T-helper 2 cell treated with Interferon-gamma antibody and Interleukin-4, amounts not matched to agents 5 μg/mL and 100 μg/mL, for 36 hours (primary cell): ENCODE data around the gene LARP7.
A peak's percentile ranks its signal among the peaks of the same experiment; 100 is the strongest.
"Not testable (repeated sequence)": the region's sequence is repeated elsewhere in the genome, so short reads cannot be mapped to it uniquely, and the experiment has no call there.

Source experiments
- DNase-seq: peaks from one replicate; pipeline ENCODE4 v3.0.0; 2021; ENCODE audit warnings: low spot score
- H3K27ac Mint-ChIP-seq: one replicate; pipeline ENCODE4 v1.8.0; 2021; ENCODE audit warnings: mild to moderate bottlenecking, mixed read lengths
- H3K27me3 Mint-ChIP-seq: one replicate; pipeline ENCODE4 v1.8.0; 2021; ENCODE audit warnings: low read depth, mixed read lengths
- H3K36me3 Mint-ChIP-seq: one replicate; pipeline ENCODE4 v1.8.0; 2021; ENCODE audit warnings: low read depth, mixed read lengths
- H3K4me1 Mint-ChIP-seq: one replicate; pipeline ENCODE4 v1.8.0; 2021; ENCODE audit warnings: low read depth, mixed read lengths
- H3K4me3 Mint-ChIP-seq: one replicate; pipeline ENCODE4 v1.8.0; 2022; ENCODE audit warnings: mild to moderate bottlenecking, moderate library complexity, mixed read lengths
- H3K9me3 Mint-ChIP-seq: one replicate; pipeline ENCODE4 v1.8.0; 2021; ENCODE audit warnings: mixed read lengths

The LARP7 gene

DNA sequence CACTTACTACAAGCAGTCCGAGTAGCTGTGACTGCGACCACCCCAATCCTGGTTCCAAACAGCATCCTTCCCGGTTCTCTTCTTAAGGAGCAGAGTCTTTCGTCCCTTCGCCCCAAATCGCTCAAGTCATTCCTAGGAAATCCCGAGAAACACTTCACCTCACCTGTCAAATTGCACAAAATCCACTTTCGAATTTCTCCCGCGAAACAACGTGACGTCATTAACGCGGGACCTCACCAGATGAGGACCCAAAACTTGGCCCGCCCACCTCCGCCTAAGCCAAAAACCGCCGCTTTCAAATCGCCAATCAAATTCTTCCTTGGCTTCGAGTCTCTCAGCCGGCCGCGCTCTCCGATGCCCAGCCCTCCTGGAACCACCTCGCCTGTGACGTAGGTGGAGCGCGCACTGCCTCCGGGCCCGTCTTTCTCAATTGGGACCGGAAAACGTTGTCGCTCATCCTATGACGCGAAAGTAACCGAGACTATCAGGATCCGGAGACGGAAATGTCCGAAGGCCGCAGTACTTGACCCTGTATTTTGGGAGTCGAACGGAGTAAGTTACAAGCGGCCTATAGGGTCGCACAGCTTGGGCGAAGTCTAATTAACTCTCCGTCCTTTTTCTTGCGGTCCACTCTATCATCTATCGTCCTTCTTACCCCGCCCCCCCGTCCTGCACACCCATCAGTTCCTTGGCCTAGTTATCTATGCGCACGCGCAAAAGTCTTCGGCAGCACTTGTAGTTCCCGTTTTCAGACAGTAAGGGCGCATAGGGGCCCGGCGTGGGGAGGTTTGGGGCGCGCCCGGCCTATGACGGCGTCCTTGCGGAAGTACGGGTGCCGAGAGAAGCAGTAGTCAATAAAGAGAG, at the start of gene LARP7, which contains the start of gene ZGRF1:
TSS of gene LARP7 (plus strand) at position 456 of the 864 bp plus-strand sequence. CDS start 7,527 bp downstream, outside the sequence.
TSS of gene ZGRF1 (minus strand) at position 222 of the 864 bp plus-strand sequence. CDS start 3,733 bp downstream, outside the sequence.
- H3K27me3 Mint-ChIP-seq, result no peaks in the 10 kb centered on the region
- H3K27ac Mint-ChIP-seq, result no peak within 1 kb of the TSS
- peaks cover 31% of the 10 kb centered on the region for H3K4me1 Mint-ChIP-seq
- peak; percentile 98 for DNase-seq
- H3K4me3 Mint-ChIP-seq, result no peak within 1 kb of the TSS
- H3K36me3 Mint-ChIP-seq, result peaks cover 10% of the 10 kb centered on the region
- no peaks in the 10 kb centered on the region for H3K9me3 Mint-ChIP-seq

DNA sequence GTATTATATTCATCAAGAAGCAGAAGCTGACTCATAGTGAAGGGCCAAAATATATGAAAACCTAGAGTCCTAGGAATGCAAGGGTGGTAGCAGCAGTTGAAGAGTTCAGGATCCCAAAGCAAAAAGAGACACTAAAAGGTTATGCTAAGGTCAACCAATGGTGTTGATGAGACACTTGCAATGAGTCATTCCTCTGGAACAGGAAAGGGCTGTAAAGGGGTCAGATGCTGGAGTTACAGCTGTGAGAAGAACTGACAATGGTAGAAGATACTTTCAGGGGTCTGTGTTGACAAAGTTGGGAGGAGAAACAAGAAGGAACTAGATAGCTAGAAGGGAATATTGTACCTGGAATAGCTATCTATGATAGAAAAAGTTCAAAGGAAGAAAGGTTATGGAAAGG, 47.7 kb upstream of the LARP7 start:
- Mint-ChIP-seq H3K4me3 (no peak overlapping the region), H3K9me3 (no peaks in the 10 kb centered on the region), H3K36me3 (peaks cover 25% of the 10 kb centered on the region), H3K27me3 (no peaks in the 10 kb centered on the region), H3K27ac (no peak overlapping the region), H3K4me1 (peaks cover 4% of the 10 kb centered on the region)
- no peak for DNase-seq

DNA sequence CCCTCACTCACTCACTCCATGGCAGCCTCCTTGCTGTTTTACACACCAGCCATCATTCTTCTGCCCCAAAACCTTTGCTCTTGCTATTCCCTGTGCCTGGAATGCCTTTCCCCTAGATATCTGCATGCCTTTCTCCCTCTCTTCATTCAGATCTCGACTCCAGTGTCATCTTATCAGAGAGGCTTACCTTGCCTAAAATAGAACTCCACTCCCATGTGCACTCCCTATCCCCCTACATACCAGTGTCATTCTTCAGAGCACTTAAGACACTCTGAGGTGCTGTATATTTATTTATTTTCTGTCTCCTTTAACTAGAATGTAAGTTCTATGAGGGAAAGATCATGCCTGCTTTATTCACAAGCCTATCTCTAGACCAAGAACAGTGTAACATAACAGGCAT, 45.4 kb upstream of the LARP7 start:
- peaks cover 4% of the 10 kb centered on the region for H3K4me1 Mint-ChIP-seq
- DNase-seq, result no peak
- no peak overlapping the region for H3K27ac Mint-ChIP-seq
- H3K9me3 Mint-ChIP-seq, result no peaks in the 10 kb centered on the region
- H3K4me3 Mint-ChIP-seq, result no peak overlapping the region
- peaks cover 25% of the 10 kb centered on the region for H3K36me3 Mint-ChIP-seq
- H3K27me3 Mint-ChIP-seq, result no peaks in the 10 kb centered on the region

DNA sequence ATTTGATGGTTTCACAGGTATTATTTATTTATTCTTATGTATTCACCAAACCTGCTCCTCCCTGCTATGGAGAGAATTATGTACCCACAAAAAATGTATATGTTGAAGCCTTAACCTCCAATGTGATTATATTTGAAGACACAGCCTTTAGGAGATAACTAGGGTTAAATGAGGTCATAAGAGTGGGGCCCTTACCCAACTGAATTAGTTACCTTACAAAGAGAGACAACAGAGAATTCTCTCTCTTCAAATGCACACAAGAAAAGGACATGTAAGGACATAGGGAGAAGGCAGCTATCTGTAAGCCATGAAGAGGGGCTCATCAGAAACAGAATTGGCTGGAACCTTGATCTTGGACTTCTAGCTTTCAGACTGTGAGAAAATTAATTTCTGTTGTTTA, 44.2 kb upstream of the LARP7 start:
- Mint-ChIP-seq H3K4me1 (peaks cover 4% of the 10 kb centered on the region), H3K36me3 (peaks cover 22% of the 10 kb centered on the region), H3K9me3 (no peaks in the 10 kb centered on the region), H3K27ac (no peak overlapping the region), H3K27me3 (no peaks in the 10 kb centered on the region), H3K4me3 (no peak overlapping the region)
- DNase-seq, result no peak

DNA sequence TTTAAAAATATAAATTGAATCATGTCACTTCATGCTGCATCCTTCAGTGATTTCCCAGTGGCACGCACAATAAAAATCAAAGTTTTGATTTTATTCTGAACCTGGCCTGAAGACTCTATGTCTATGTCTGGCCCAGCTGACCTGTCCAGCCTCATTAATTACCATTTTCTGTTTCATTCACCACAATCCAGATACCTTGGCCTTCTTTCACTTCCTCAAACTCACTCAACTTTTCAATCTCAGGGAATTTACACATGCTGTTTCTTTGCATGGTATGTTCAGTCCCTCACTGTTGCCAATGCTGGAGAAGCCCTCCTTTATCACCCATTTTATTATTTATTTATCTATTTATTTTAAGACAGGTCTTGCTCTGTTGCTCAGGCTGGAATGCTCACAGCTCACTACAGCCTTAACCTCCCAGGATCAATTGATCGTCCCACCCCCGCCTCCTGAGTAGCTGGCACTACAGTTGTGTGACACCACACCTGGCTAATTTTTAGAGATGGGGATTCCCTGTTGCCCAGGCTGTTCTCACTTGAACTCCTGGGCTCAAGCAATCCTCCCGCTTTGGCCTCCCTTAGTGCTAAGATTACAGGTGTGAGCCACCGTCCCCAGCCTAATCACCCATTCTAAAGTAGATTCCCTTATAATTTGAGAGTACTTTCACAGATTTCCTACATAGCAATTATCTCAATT, 43.4 kb upstream of the LARP7 start:
- no peak overlapping the region for H3K4me3 Mint-ChIP-seq
- peaks cover 4% of the 10 kb centered on the region for H3K4me1 Mint-ChIP-seq
- H3K27ac Mint-ChIP-seq, result no peak overlapping the region
- DNase-seq, result no peak
- no peaks in the 10 kb centered on the region for H3K9me3 Mint-ChIP-seq
- peaks cover 23% of the 10 kb centered on the region for H3K36me3 Mint-ChIP-seq
- no peaks in the 10 kb centered on the region for H3K27me3 Mint-ChIP-seq

DNA sequence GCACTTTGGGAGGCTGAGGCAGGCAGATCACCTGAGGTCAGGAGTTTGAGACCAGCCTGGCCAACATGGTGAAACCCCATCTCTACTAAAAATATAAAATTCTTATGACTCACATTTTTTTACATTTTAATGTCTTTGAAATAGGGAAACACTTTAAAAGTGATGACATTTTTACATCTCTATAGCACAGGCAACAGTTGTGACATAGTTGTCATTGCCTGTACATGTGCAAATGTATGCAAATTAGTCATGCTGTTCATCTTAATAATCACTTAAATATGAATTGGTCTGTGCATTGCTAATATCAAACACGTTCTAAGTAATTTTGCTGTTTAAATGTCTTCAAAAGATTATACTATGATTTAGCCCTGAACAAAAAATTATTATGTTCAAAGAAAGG, 42.0 kb upstream of the LARP7 start:
- Mint-ChIP-seq H3K4me1 (no peaks in the 10 kb centered on the region), H3K27ac (no peak overlapping the region), H3K9me3 (no peaks in the 10 kb centered on the region)

DNA sequence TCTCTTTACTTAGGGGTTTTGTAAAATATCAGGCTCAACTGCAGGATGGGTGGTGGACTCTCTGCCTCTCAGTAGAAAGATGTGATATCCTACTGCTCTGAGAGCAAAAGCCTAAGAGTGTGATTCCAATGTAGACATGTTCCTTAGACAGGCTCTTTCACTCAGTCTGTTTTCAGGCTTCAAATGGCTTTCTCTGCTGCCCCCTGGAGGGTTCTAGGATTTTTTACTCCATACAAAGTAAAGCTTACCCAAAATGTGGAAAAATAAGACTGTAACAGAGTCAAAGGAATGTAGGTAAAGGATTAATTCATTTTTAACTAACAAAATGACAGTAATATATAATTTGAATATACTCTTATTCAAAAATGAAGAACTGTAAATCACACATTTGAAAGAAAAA, 32.4 kb upstream of the LARP7 start:
- DNase-seq, result no peak
- no peak overlapping the region for H3K4me3 Mint-ChIP-seq
- H3K27ac Mint-ChIP-seq, result no peak overlapping the region
- peaks cover 6% of the 10 kb centered on the region for H3K36me3 Mint-ChIP-seq
- H3K4me1 Mint-ChIP-seq, result no peaks in the 10 kb centered on the region
- no peaks in the 10 kb centered on the region for H3K9me3 Mint-ChIP-seq
- no peaks in the 10 kb centered on the region for H3K27me3 Mint-ChIP-seq

More for the DNA sequence above, 42.0 kb upstream of the LARP7 start:
- DNase-seq, result no peak
- peaks cover 18% of the 10 kb centered on the region for H3K36me3 Mint-ChIP-seq
- H3K4me3 Mint-ChIP-seq, result no peak overlapping the region
- no peaks in the 10 kb centered on the region for H3K27me3 Mint-ChIP-seq

DNA sequence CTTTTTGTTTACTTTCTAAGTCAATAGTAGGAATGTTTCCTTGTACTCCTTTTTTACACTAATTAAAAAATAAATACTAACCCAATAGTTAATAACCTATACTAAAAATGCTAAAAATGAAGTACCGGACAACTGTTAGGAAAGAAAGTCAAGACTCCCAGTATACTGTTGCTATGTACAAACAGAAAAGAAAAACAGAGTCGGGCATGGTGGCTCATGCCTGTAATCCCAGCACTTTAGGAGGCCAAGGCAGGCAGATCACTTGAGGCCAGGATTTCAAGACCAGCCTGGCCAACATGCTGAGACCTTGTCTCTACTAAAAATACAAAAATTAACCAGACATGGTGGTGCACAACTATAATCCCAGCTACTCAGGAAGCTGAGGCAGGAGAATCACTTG, 24.1 kb upstream of the LARP7 start:
- not testable (repeated sequence) for H3K9me3 Mint-ChIP-seq, H3K36me3 Mint-ChIP-seq, DNase-seq, H3K27me3 Mint-ChIP-seq, H3K27ac Mint-ChIP-seq, H3K4me1 Mint-ChIP-seq, H3K4me3 Mint-ChIP-seq

DNA sequence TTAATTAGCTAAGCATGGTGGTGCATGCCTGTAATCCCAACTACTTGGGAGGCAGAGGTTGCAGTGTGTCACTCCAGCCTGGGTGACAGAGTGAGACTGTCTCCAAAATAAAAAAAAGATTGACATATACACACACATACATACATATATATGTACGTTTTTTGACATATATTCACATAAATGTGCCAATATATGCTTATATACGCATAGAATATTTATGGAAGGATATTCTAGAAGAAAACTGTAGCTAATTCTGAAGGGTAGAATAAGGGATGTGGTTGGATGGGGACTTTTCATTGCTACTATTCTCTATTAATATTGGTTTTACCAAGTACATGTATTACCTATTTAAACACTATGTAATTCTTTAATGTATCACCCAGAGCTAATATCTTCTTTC, 20.0 kb upstream of the LARP7 start:
- DNase-seq, result no peak
- H3K27me3 Mint-ChIP-seq, result no peaks in the 10 kb centered on the region
- peaks cover 22% of the 10 kb centered on the region for H3K36me3 Mint-ChIP-seq
- H3K4me3 Mint-ChIP-seq, result no peak overlapping the region
- H3K27ac Mint-ChIP-seq, result no peak overlapping the region
- H3K4me1 Mint-ChIP-seq, result peaks cover 2% of the 10 kb centered on the region
- no peaks in the 10 kb centered on the region for H3K9me3 Mint-ChIP-seq

DNA sequence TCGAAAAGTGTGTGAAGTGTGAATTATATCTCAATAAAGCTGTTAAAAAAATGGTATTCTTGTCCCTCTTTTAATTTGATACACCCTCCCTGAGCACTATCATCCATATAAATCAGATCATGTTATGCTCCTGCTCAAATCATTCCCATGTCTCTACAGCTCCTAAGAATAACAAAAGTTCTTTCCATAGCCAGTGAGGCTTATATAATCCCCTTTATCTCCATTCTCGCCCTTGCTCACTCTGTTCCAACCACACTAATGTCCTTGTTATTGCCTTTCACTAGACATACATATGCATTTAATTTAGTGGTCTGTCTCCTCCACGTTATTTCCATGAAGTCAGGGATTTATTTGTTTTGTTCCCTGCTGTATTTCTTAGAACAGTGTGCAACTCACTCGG, 10.7 kb upstream of the LARP7 start:
- Mint-ChIP-seq H3K27ac (no peak overlapping the region), H3K27me3 (no peaks in the 10 kb centered on the region)

DNA sequence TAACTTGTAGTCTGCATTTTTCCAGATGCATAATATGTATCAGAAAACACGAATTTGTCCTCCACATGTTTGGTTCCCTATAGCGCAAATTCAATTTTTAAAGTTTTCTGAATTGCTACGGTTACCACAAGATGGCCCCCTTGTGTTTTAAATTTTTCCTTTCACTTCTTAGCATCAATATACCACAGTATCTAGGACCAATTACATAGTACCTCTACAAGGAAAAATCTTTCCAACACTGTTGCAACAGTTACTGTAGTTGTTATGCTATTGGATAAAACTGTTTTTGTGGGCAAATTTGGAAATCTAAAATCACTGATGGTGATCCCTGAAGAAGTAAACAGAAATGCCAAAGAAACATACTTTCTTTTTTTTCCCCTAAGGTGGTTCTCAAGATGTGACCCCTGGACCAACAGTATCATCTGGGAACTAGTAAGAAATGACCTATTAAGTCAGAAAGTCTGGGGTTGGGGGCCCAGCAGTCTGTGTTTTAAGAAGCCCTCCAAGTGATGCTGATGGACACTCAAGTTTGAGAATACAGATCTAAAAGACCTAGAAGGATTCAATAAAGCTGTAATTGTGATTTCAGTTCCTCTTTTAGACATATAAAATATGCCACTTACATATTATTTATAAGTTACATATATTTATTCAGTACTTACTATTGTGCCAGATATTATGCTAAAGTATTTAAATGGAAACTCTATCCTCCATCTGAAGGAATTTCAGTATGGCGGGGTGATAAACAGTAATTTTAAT, 3.3 kb upstream of the LARP7 start:
- H3K27ac Mint-ChIP-seq, result no peak overlapping the region
- DNase-seq, result no peak
- H3K36me3 Mint-ChIP-seq, result peaks cover 7% of the 10 kb centered on the region
- no peak overlapping the region for H3K4me3 Mint-ChIP-seq
- H3K4me1 Mint-ChIP-seq, result peaks cover 17% of the 10 kb centered on the region
- no peaks in the 10 kb centered on the region for H3K27me3 Mint-ChIP-seq
- H3K9me3 Mint-ChIP-seq, result no peaks in the 10 kb centered on the region

More for the DNA sequence above, 10.7 kb upstream of the LARP7 start:
- Mint-ChIP-seq H3K36me3 (peaks cover 28% of the 10 kb centered on the region), H3K4me3 (no peak overlapping the region), H3K9me3 (no peaks in the 10 kb centered on the region), H3K4me1 (no peaks in the 10 kb centered on the region)
- no peak for DNase-seq

DNA sequence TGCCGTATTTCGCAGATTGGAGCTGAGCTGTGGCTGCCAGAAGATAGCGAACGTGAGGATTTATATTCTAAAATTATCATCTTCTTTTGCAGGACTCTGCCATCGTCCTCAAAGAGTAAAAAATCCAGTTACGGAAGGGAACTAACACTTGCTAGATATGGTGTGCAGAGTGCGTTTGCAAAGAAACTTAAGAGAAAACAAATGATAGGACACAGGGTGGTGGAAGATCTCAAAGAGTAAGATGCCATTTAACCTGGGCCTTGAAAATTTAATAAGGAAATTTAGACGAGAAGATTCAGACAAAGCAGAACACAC, 566 bp downstream of the LARP7 start:
- H3K27me3 Mint-ChIP-seq, result no peaks in the 10 kb centered on the region
- H3K4me1 Mint-ChIP-seq, result peaks cover 31% of the 10 kb centered on the region
- H3K27ac Mint-ChIP-seq, result no peak overlapping the region
- DNase-seq, result no peak
- peaks cover 10% of the 10 kb centered on the region for H3K36me3 Mint-ChIP-seq
- H3K9me3 Mint-ChIP-seq, result no peaks in the 10 kb centered on the region
- no peak overlapping the region for H3K4me3 Mint-ChIP-seq

DNA sequence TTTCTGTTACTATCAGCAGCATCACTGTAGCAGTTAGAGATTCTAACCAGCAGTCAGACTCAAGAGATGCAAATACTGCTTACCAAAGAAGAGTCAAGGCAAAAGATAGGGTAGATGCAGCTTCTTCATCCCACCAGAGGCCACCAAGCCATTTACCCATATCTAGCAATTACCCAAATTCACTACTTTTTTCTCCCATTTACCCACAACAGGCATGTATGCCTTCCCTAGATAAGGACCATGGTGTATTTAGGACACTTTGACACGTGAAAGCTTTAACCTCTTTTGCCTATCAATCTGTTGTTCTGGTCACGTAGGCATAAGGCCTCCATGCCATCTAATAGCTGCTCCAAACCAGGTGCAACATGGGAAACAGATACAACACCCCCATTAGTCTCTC, 5.6 kb downstream of the LARP7 start:
- no peaks in the 10 kb centered on the region for H3K27me3 Mint-ChIP-seq
- no peak for DNase-seq
- no peaks in the 10 kb centered on the region for H3K9me3 Mint-ChIP-seq
- H3K4me1 Mint-ChIP-seq, result peaks cover 26% of the 10 kb centered on the region
- peaks cover 35% of the 10 kb centered on the region for H3K36me3 Mint-ChIP-seq
- H3K27ac Mint-ChIP-seq, result no peak overlapping the region
- no peak overlapping the region for H3K4me3 Mint-ChIP-seq
